Measurements from ENCODE around the gene TRAPPC14. TPM values are rescaled to one million over a fixed set of nuclear protein-coding genes. Genes with fewer than 3 reads are reported as not detected.
A peak's percentile ranks its signal among the peaks of the same experiment; 100 is the strongest.

Gene TRAPPC14
- total and polyA plus RNA-seq, 9 of the 15 experiments (the other 6 are each of a cell fraction or from before 2014, with no cell fraction given), result 0.42 to 45.9 (median 18.2) TPM

DNA sequence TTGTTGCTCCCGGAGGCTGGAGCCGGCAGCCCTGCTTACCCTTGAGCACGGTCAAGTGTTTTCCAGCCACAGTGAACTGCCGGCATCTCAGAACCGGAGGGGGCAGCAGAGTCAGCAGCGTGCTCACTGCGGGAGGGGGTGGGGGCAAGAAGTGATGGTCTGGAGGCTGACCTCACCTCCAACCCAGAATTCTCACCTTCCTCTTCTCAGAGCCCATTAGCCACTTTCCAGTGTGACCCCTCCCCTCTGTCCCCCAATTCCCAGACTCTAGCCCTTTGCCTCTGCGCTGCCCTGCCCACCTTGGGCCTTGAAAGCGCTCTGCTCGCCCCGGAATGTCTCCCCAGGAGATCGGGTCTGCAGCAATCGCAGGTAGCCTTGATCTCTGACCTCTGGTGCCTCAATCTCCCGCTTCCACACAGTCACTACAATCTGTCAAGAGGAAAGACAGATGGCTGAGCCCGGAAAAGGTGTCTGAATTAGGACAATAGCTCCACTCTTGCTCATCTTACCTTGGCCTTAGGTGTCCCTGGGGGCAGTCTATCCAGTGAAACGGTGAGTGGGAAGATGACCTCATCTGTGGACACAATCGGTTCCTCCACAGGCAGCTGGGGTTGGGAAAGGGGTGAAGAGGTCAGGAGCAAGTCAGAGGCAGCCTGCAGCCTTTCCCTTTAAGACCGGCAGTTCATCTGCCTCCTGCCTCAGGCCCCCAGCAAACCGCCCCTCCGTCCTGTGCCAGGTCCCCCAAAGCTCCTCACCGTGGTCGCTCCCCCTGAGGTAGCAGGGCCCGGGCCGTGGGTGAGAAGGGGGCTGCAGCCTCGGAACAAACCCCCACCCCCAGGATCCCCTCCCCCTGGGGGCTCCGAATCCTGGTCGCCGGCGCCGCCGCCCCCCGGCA lies 942 bp downstream of the TRAPPC14 start:
- Histone ChIP-seq H3K4me2 (ENCODE audit: insufficient read depth, low read length) (peak overlapping the region; percentile 89), H3K79me2 (ENCODE audit: control insufficient read depth, insufficient read depth, low read length) (peaks cover 30% of the 10 kb centered on the region), H4K20me1 (replicated peaks; ENCODE audit: control insufficient read depth, insufficient read depth, low read length) (peaks cover 10% of the 10 kb centered on the region), H3K27me3 (ENCODE audit: control insufficient read depth in 2 of 2, insufficient read depth in 2 of 2, low read length in 2 of 2) (no peaks in the 10 kb centered on the region), H3K9ac (ENCODE audit: insufficient read depth in 1 of 2, low read depth in 2 of 2, low read length in 2 of 2) (peak overlapping the region; percentile 90 to 98), H3K4me3 (peak overlapping the region; percentile 99), H2AFZ (ENCODE audit: low read depth, low read length) (no peak overlapping the region), H3K9me1 (ENCODE audit: control insufficient read depth, insufficient read depth, low read length) (no peaks in the 10 kb centered on the region), H3K9me3 (replicated peaks; ENCODE audit: control insufficient read depth, insufficient read depth, low read depth, low read length) (no peaks in the 10 kb centered on the region), H3K27ac (ENCODE audit: extremely low read depth, low read depth, low read length) (peak overlapping the region; percentile 91), H3K36me3 (ENCODE audit: control insufficient read depth, insufficient read depth, low read length) (peaks cover 45% of the 10 kb centered on the region), H3K4me1 (replicated peaks in 1 of 2; ENCODE audit: control insufficient read depth in 2 of 2, insufficient read depth in 2 of 2, low read length in 2 of 2) (peaks cover 30 to 74% of the 10 kb centered on the region in 2 experiments)
- ChIA-PET CTCF (ENCODE audit: low intra/inter-chr PET ratio) (no interaction called here), POLR2A (interaction anchor here (0.7 to 2.1 kb wide), 7 partner anchors 10 to 140 kb away, joined by 3 to 8 read pairs (median 3); no protein-coding TSS in a partner anchor)
- intact Hi-C loops (cut with micrococcal nuclease), result loop anchor here (1.0 to 5.0 kb wide), 3 partner anchors 10 to 115 kb away; no protein-coding TSS in a partner anchor
- peak; percentile 80 for ATAC-seq
- FAIRE-seq, result peak; percentile 73
- DNase-seq (ENCODE audit: extremely low read depth in 1 of 4, low spot score in 3 of 4), result peak; percentile 62 to 88 (median 73)
- TSS peak; percentile 54 for BruUV-seq (replicated peaks)
- WGBS (ENCODE audit: insufficient coverage, low coverage, missing lambda C conversion rate), result 4% methylated on average over 20 of the region's 32 CpGs
- in situ Hi-C loops (cut with MboI), result no loop called here
- TF ChIP-seq ARNT (IDR thresholded peaks at IDR 0.05) (peak in 1 of 2 experiments; percentile 67; a peak in 1 of 4 replicates), SMC3 (conservative IDR thresholded peaks at IDR 0.05; ENCODE audit: insufficient read depth, low read depth, low read length) (no peak), TEAD2 (tag; IDR thresholded peaks at IDR 0.05) (no peak), FOSL1 (tag; conservative IDR thresholded peaks at IDR 0.05) (peak; percentile 41), ZNF263 (CRISPR knock-in tag; IDR thresholded peaks at IDR 0.05; ENCODE audit: borderline replicate concordance) (0 out of 2 replicates have a peak, but pooled peaks have one; percentile 19), TOE1 (IDR thresholded peaks at IDR 0.05; ENCODE audit: borderline replicate concordance) (peak; percentile 40; the same call in 1 of the 2 replicates), TOE1 (CRISPR knock-in tag; IDR thresholded peaks at IDR 0.05; ENCODE audit: borderline replicate concordance, low read depth) (no peak), TAF1 (IDR thresholded peaks at IDR 0.05; ENCODE audit: control insufficient read depth, extremely low read depth, insufficient read depth, low read length, severe bottlenecking) (peak; percentile 42), ZNF143 (CRISPR knock-in tag; IDR thresholded peaks at IDR 0.05) (0 out of 2 replicates have a peak, but pooled peaks have one; percentile 38), POLR2G (IDR thresholded peaks at IDR 0.05; ENCODE audit: low read depth, low read length) (0 out of 2 replicates have a peak, but pooled peaks have one; percentile 18), ZFP36 (IDR thresholded peaks at IDR 0.05; ENCODE audit: low read depth, low read length, partially characterized antibody) (peak; percentile 8), SUPT5H (IDR thresholded peaks at IDR 0.05) (peak; percentile 59), PML (IDR thresholded peaks at IDR 0.05; ENCODE audit: low read length) (peak; percentile 38; the same call in 1 of the 2 replicates)
- TF ChIP-seq, protein P1, sequence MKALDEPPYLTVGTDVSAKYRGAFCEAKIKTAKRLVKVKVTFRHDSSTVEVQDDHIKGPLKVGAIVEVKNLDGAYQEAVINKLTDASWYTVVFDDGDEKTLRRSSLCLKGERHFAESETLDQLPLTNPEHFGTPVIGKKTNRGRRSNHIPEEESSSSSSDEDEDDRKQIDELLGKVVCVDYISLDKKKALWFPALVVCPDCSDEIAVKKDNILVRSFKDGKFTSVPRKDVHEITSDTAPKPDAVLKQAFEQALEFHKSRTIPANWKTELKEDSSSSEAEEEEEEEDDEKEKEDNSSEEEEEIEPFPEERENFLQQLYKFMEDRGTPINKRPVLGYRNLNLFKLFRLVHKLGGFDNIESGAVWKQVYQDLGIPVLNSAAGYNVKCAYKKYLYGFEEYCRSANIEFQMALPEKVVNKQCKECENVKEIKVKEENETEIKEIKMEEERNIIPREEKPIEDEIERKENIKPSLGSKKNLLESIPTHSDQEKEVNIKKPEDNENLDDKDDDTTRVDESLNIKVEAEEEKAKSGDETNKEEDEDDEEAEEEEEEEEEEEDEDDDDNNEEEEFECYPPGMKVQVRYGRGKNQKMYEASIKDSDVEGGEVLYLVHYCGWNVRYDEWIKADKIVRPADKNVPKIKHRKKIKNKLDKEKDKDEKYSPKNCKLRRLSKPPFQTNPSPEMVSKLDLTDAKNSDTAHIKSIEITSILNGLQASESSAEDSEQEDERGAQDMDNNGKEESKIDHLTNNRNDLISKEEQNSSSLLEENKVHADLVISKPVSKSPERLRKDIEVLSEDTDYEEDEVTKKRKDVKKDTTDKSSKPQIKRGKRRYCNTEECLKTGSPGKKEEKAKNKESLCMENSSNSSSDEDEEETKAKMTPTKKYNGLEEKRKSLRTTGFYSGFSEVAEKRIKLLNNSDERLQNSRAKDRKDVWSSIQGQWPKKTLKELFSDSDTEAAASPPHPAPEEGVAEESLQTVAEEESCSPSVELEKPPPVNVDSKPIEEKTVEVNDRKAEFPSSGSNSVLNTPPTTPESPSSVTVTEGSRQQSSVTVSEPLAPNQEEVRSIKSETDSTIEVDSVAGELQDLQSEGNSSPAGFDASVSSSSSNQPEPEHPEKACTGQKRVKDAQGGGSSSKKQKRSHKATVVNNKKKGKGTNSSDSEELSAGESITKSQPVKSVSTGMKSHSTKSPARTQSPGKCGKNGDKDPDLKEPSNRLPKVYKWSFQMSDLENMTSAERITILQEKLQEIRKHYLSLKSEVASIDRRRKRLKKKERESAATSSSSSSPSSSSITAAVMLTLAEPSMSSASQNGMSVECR (CRISPR knock-in tag; IDR thresholded peaks at IDR 0.05), result peak; percentile 66; the same call in 1 of the 2 replicates
